WTC11 (cell line): Measurements from ENCODE around the gene CSNK1G3. TPM values are rescaled to one million over a fixed set of nuclear protein-coding genes. Genes with fewer than 3 reads are reported as not detected.

ENCODE experiments used
- ATAC-seq: fragments of 200-7000 bp; cut with Tn5 transposase; 2 replicates; pipeline ENCODE4 v1.10.0; 2021; ENCODE audit warnings: mild to moderate bottlenecking, moderate library complexity
- CTCF ChIA-PET: fragments of 300-600 bp; sonication (Branson Sonifier 250); formaldehyde crosslinking; loops from one replicate; lab custom pipeline; 2021; ENCODE audit warnings: antibody characterized with exemption; lab: Charles Lee
- POLR2A ChIA-PET: fragments of 350-600 bp; sonication (Branson Sonifier 250); formaldehyde crosslinking; loops from one replicate; lab custom pipeline; 2021; ENCODE audit warnings: antibody characterized with exemption; lab: Charles Lee
- DNase-seq: peaks from one replicate; pipeline ENCODE4 v3.0.0; 2021; ENCODE audit warnings: low spot score
- H3K27ac Mint-ChIP-seq: 2 replicates; pipeline ENCODE4 v1.8.0; 2021; ENCODE audit warnings: mixed read lengths
- H3K27me3 Mint-ChIP-seq: 2 replicates; pipeline ENCODE4 v1.8.0; 2021; ENCODE audit warnings: low read depth, mild to moderate bottlenecking, moderate library complexity, mixed read lengths
- H3K36me3 Mint-ChIP-seq: 2 replicates; pipeline ENCODE4 v1.8.0; 2021; ENCODE audit warnings: mixed read lengths
- H3K4me1 Mint-ChIP-seq: 2 replicates; pipeline ENCODE4 v1.8.0; 2022; ENCODE audit warnings: mixed read lengths
- H3K4me3 Mint-ChIP-seq: 2 replicates; pipeline ENCODE4 v1.8.0; 2021; ENCODE audit warnings: mild to moderate bottlenecking, moderate library complexity, mixed read lengths
- H3K9me3 Mint-ChIP-seq: 2 replicates; pipeline ENCODE4 v1.8.0; 2021; ENCODE audit warnings: mixed read lengths
- AFF4 ChIP-seq: sonication (generic); formaldehyde crosslinking; IDR thresholded peaks from 2 replicates; pipeline ENCODE4 v1.8.1; 2023; ENCODE audit warnings: mild to moderate bottlenecking, missing genetic modification reagents, borderline replicate concordance
- ATF1 ChIP-seq: sonication (generic); formaldehyde crosslinking; IDR thresholded peaks from 2 replicates; pipeline ENCODE4 v1.8.1; 2023; ENCODE audit warnings: mild to moderate bottlenecking, moderate library complexity, missing genetic modification reagents
- ELF4 ChIP-seq: sonication (generic); formaldehyde crosslinking; IDR thresholded peaks from 2 replicates; pipeline ENCODE4 v1.8.1; 2022; ENCODE audit warnings: low read depth, mild to moderate bottlenecking, moderate library complexity, missing genetic modification reagents
- FOXJ3 ChIP-seq: sonication (generic); formaldehyde crosslinking; IDR thresholded peaks from 2 replicates; pipeline ENCODE4 v1.9.0; 2021; ENCODE audit warnings: missing genetic modification reagents, mild to moderate bottlenecking, borderline replicate concordance
- FOXK1 ChIP-seq: sonication (generic); formaldehyde crosslinking; IDR thresholded peaks from 2 replicates; pipeline ENCODE4 v1.8.0; 2022; ENCODE audit warnings: mild to moderate bottlenecking, moderate library complexity, missing genetic modification reagents
- JUN ChIP-seq: sonication (generic); formaldehyde crosslinking; IDR thresholded peaks from 2 replicates; pipeline ENCODE4 v1.8.0; 2023; ENCODE audit warnings: mild to moderate bottlenecking, missing genetic modification reagents
- MLX ChIP-seq: sonication (generic); formaldehyde crosslinking; IDR thresholded peaks from 2 replicates; pipeline ENCODE4 v1.8.1; 2023; ENCODE audit warnings: mild to moderate bottlenecking, missing genetic modification reagents, moderate library complexity
- NR3C1 ChIP-seq: sonication (generic); formaldehyde crosslinking; conservative IDR thresholded peaks from 2 replicates; pipeline ENCODE4 v1.8.1; 2023; ENCODE audit warnings: low read depth, mild to moderate bottlenecking, missing genetic modification reagents
- PRRX2 ChIP-seq: fragments of 250-450 bp; sonication (Bioruptor Pico); IDR thresholded peaks from 2 replicates; pipeline ENCODE4 v1.8.0; 2021; ENCODE audit warnings: mild to moderate bottlenecking
- STAT6 ChIP-seq: sonication (generic); formaldehyde crosslinking; conservative IDR thresholded peaks from 2 replicates; pipeline ENCODE4 v1.8.1; 2023; ENCODE audit warnings: mild to moderate bottlenecking, low read depth, missing genetic modification reagents, moderate library complexity
- ZBTB21 ChIP-seq: sonication (generic); formaldehyde crosslinking; IDR thresholded peaks from 2 replicates; pipeline ENCODE4 v1.8.1; 2023; ENCODE audit warnings: mild to moderate bottlenecking, missing genetic modification reagents, borderline replicate concordance
- ZNF219 ChIP-seq: sonication (generic); formaldehyde crosslinking; IDR thresholded peaks from 2 replicates; pipeline ENCODE4 v1.8.0; 2023; ENCODE audit warnings: missing genetic modification reagents, mild to moderate bottlenecking, borderline replicate concordance
- ZNF317 ChIP-seq: sonication (generic); formaldehyde crosslinking; IDR thresholded peaks from 2 replicates; pipeline ENCODE4 v1.8.1; 2023; ENCODE audit warnings: low read depth, mild to moderate bottlenecking, moderate library complexity, missing genetic modification reagents, borderline replicate concordance
- total RNA-seq: library from RNA; stranded (reverse); gene quantifications from 3 replicates; pipeline ENCODE4 v1.2.3, GENCODE V29; 2021
- TF ChIP-seq, protein P1 (sequence below): fragments of 250-450 bp; sonication (Bioruptor Pico); IDR thresholded peaks from 2 replicates; pipeline ENCODE4 v2.1.2; 2022; ENCODE audit warnings: mild to moderate bottlenecking, moderate library complexity
- TF ChIP-seq, protein P2 (sequence below): sonication (generic); formaldehyde crosslinking; IDR thresholded peaks from 2 replicates; pipeline ENCODE4 v1.8.1; 2022; ENCODE audit warnings: mild to moderate bottlenecking, missing genetic modification reagents, moderate library complexity, borderline replicate concordance

CSNK1G3 gene
- total RNA-seq, 1 experiment from 2014 or later: 51.2 TPM

DNA sequence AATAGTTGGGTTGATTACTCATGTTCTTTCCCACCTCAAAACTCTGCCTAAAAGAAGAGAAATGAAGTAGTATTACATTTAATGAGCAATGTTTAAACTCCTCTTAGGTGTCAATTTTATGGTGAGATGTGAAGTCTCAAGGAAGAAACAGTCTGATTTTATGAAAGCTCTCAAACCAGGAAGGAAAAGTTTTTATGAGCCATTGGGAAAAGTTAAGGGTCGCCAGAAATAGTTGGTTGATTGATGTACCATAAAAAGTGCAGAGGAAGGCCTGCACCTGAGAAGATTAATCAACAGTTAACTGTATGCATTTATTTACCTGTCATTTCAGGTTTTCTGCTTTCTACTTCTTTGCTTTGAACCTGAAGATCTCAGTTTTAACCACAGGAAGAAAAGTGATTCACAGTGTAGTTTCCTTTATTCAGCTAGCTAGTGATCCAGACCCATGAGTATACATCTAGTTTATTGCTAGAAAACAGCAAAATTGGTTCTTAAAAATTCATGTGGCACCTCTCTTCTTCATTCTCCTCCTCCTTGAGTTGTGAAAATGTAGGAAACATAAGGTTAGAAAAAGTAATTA is 133.1 kb downstream of the CSNK1G3 start (continued):
- TF ChIP-seq AFF4 (CRISPR knock-in tag): no peak
- no peak for TF ChIP-seq ATF1
- TF ChIP-seq, protein P1, sequence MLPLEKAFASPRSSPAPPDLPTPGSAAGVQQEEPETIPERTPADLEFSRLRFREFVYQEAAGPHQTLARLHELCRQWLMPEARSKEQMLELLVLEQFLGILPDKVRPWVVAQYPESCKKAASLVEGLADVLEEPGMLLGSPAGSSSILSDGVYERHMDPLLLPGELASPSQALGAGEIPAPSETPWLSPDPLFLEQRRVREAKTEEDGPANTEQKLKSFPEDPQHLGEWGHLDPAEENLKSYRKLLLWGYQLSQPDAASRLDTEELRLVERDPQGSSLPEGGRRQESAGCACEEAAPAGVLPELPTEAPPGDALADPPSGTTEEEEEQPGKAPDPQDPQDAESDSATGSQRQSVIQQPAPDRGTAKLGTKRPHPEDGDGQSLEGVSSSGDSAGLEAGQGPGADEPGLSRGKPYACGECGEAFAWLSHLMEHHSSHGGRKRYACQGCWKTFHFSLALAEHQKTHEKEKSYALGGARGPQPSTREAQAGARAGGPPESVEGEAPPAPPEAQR (CRISPR knock-in tag): no peak

- POLR2A ChIA-PET: no interaction called here
These were observed 135.1 kb downstream of the CSNK1G3 start for GRCh38 chr5:123647066-123647465.

DNA sequence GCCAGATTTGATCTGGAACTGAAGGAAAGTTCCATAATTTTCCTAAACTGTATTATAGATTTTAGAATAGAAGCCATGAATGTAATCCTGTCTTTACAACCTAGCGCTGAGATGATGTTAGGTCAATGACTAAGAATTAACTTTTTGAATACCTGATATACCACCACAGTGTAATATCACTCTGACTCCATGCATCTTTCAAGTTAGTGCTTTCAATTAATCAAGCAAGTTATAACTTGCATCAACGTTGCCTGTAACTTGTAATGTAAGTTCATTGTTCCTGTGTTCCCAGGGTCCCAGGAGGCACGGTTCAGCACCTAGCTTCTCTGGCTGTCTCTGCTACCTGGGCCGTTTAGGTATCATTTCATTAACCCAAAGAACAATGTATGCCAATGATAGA is 139.3 kb downstream of the CSNK1G3 start:
- H3K4me1 Mint-ChIP-seq: peaks cover 4% of the 10 kb centered on the region
- no peaks in the 10 kb centered on the region for H3K36me3 Mint-ChIP-seq
- no peak for ATAC-seq
- ChIA-PET POLR2A (no interaction called here), CTCF (no interaction called here)
- no peaks in the 10 kb centered on the region for H3K27me3 Mint-ChIP-seq
- 0 out of 2 replicates have a peak, but pooled peaks cover 11% of the 10 kb centered on the region for H3K9me3 Mint-ChIP-seq
- H3K27ac Mint-ChIP-seq: no peak overlapping the region
- DNase-seq: no peak
- no peak overlapping the region for H3K4me3 Mint-ChIP-seq
- no peak for TF ChIP-seq FOXJ3 (CRISPR knock-in tag)
- TF ChIP-seq, protein P2, sequence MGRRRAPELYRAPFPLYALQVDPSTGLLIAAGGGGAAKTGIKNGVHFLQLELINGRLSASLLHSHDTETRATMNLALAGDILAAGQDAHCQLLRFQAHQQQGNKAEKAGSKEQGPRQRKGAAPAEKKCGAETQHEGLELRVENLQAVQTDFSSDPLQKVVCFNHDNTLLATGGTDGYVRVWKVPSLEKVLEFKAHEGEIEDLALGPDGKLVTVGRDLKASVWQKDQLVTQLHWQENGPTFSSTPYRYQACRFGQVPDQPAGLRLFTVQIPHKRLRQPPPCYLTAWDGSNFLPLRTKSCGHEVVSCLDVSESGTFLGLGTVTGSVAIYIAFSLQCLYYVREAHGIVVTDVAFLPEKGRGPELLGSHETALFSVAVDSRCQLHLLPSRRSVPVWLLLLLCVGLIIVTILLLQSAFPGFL: no peak
- no peak for TF ChIP-seq FOXK1 (CRISPR knock-in tag)
- TF ChIP-seq NR3C1 (CRISPR knock-in tag): no peak
- no peak for TF ChIP-seq ZBTB21
- TF ChIP-seq ELF4 (CRISPR knock-in tag): no peak

More at GRCh38 chr5:123647066-123647465, 135.1 kb downstream of the CSNK1G3 start:
- ATAC-seq (no peak), DNase-seq (no peak)
- no peaks in the 10 kb centered on the region for H3K9me3 Mint-ChIP-seq
- H3K36me3 Mint-ChIP-seq: no peaks in the 10 kb centered on the region
- no peak overlapping the region for H3K27ac Mint-ChIP-seq
- no peak overlapping the region for H3K4me3 Mint-ChIP-seq
- peaks cover 6% of the 10 kb centered on the region for H3K4me1 Mint-ChIP-seq
- CTCF ChIA-PET: no interaction called here
- H3K27me3 Mint-ChIP-seq: no peaks in the 10 kb centered on the region
- TF ChIP-seq, protein P2: no peak
- TF ChIP-seq ZNF317 (CRISPR knock-in tag) (no peak), ZNF219 (CRISPR knock-in tag) (no peak), NR3C1 (CRISPR knock-in tag) (no peak), JUN (no peak), MLX (no peak), STAT6 (CRISPR knock-in tag) (no peak), PRRX2 (CRISPR knock-in tag) (no peak)
